KMS-11 (cell line): ENCODE measurements around the gene ADAMTS12.

Source experiments
- H2AFZ ChIP-seq: fragments of 200-600 bp; sonication (generic); 2 replicates; pipeline ENCODE4 v1.6.1; 2016; ENCODE audit warnings: antibody characterized with exemption, mixed run types, low read depth
- H3K27ac ChIP-seq: fragments of 200-600 bp; sonication (generic); 2 replicates; pipeline ENCODE4 v1.6.1; 2016; ENCODE audit warnings: mild to moderate bottlenecking, mixed run types
- H3K27me3 ChIP-seq: fragments of 200-600 bp; sonication (generic); 2 replicates; pipeline ENCODE4 v1.6.1; 2017; ENCODE audit warnings: mild to moderate bottlenecking, low read depth, mixed run types, moderate library complexity; ENCODE audit not compliant: insufficient read depth
- H3K36me3 ChIP-seq: fragments of 200-600 bp; sonication (generic); 2 replicates; pipeline ENCODE4 v1.6.1; 2017; ENCODE audit warnings: mild to moderate bottlenecking, mixed run types; ENCODE audit not compliant: insufficient read depth
- H3K4me1 ChIP-seq: fragments of 200-600 bp; sonication (generic); 2 replicates; pipeline ENCODE4 v1.6.1; 2016; ENCODE audit warnings: mild to moderate bottlenecking, low read depth, mixed run types; ENCODE audit not compliant: poor library complexity, severe bottlenecking
- H3K4me2 ChIP-seq: fragments of 200-600 bp; sonication (generic); 2 replicates; pipeline ENCODE4 v1.7.0; 2016; ENCODE audit warnings: mild to moderate bottlenecking, mixed run types
- H3K4me3 ChIP-seq: fragments of 200-600 bp; sonication (generic); IDR thresholded peaks from 2 replicates; pipeline ENCODE4 v1.6.1; 2017; ENCODE audit warnings: low read depth, low read length, mixed read lengths; ENCODE audit not compliant: insufficient read depth
- H3K79me2 ChIP-seq: fragments of 200-600 bp; sonication (generic); 2 replicates; pipeline ENCODE4 v1.6.1; 2016; ENCODE audit warnings: low read depth, mixed run types; ENCODE audit not compliant: insufficient read depth
- H3K9ac ChIP-seq: fragments of 200-600 bp; sonication (generic); 2 replicates; pipeline ENCODE4 v1.6.1; 2016; ENCODE audit warnings: mild to moderate bottlenecking, mixed run types
- H4K20me1 ChIP-seq: fragments of 200-600 bp; sonication (generic); 2 replicates; pipeline ENCODE4 v1.6.1; 2016; ENCODE audit warnings: mild to moderate bottlenecking, mixed run types; ENCODE audit not compliant: insufficient read depth
- TF ChIP-seq, protein P1 (sequence below): fragments of 200-600 bp; sonication (generic); conservative IDR thresholded peaks from 2 replicates; pipeline ENCODE4 v1.6.1; 2017; ENCODE audit warnings: low read depth, mild to moderate bottlenecking, antibody characterized with exemption, low read length, moderate library complexity, mixed read lengths

ADAMTS12 gene

DNA sequence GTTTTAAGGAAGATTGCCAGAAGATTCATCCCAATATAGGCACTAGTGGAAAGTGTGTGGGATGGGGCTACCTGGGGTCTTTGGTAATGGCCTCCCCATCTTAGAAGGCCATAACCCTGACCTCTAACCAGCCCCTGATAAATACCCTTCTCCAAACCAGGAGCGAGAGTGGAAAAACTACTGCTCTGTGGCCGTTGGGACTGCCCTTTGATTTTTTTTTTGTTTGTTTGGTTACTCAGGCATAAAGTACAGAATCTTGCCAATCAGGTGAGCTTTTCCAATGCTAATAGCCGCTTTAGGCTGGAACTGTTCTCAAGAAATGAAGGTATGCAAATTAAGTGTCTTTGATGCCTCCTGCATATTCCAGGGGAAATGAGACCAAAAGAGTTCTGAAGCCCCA, 153.7 kb downstream of the ADAMTS12 start:
- Histone ChIP-seq H3K27me3 (no peaks in the 10 kb centered on the region), H3K79me2 (no peaks in the 10 kb centered on the region)

DNA sequence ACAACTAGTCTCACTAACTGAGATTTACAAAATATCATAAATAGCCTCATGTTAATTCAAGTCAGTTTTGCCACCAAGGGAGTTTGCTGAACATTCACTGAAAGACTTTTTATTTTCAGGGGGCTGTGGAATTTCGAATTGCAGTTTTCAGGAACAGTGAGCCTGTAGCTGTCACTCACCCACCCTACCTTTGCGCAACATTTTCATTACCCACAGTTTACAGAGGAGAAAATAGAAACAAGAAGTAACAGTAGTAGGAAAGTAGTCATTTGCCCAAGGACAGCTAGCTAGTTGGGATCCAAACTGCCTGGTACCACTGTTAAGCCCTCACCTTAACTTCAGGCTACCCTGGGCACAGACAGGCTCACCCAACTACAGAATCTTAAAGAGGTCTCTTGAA, 154.1 kb downstream of the ADAMTS12 start:
- no peak overlapping the region for H3K27ac ChIP-seq
- H2AFZ ChIP-seq, result no peak overlapping the region
- H3K36me3 ChIP-seq, result no peaks in the 10 kb centered on the region
- H3K4me1 ChIP-seq, result no peaks in the 10 kb centered on the region
- TF ChIP-seq, protein P1, sequence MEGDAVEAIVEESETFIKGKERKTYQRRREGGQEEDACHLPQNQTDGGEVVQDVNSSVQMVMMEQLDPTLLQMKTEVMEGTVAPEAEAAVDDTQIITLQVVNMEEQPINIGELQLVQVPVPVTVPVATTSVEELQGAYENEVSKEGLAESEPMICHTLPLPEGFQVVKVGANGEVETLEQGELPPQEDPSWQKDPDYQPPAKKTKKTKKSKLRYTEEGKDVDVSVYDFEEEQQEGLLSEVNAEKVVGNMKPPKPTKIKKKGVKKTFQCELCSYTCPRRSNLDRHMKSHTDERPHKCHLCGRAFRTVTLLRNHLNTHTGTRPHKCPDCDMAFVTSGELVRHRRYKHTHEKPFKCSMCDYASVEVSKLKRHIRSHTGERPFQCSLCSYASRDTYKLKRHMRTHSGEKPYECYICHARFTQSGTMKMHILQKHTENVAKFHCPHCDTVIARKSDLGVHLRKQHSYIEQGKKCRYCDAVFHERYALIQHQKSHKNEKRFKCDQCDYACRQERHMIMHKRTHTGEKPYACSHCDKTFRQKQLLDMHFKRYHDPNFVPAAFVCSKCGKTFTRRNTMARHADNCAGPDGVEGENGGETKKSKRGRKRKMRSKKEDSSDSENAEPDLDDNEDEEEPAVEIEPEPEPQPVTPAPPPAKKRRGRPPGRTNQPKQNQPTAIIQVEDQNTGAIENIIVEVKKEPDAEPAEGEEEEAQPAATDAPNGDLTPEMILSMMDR, result no peak
- no peaks in the 10 kb centered on the region for H3K27me3 ChIP-seq
- H4K20me1 ChIP-seq, result no peaks in the 10 kb centered on the region
- H3K4me2 ChIP-seq, result no peak overlapping the region
- H3K79me2 ChIP-seq, result no peaks in the 10 kb centered on the region
- H3K9ac ChIP-seq, result no peak overlapping the region
- no peak overlapping the region for H3K4me3 ChIP-seq

More for the DNA sequence above, 153.7 kb downstream of the ADAMTS12 start:
- H3K4me3 ChIP-seq, result no peak overlapping the region
- H3K4me1 ChIP-seq, result no peaks in the 10 kb centered on the region
- H4K20me1 ChIP-seq, result no peaks in the 10 kb centered on the region
- no peak overlapping the region for H2AFZ ChIP-seq
- TF ChIP-seq, protein P1, result no peak
- H3K36me3 ChIP-seq, result no peaks in the 10 kb centered on the region
- H3K9ac ChIP-seq, result no peak overlapping the region
- H3K4me2 ChIP-seq, result no peak overlapping the region
- no peak overlapping the region for H3K27ac ChIP-seq

DNA sequence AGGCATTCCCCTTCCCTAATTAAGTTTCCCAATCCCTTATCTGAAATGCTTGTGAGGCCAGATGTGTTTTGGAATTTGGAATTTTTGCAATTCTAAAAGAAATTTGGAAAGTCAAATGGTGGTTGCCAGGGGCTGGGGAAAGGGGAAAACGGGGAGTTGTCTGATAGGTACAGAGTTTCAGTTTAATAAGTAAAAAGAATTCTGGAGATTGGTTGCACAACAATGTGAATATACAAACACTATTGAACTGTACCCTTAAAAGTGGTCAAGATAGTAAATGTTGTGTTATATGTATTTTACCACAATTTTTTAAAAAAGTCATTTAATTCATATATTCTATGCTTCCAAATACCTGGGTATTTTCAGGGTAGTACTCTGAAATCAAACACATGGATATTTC, 154.5 kb downstream of the ADAMTS12 start:
- TF ChIP-seq, protein P1, result no peak
- Histone ChIP-seq H3K27ac (no peak overlapping the region), H3K36me3 (no peaks in the 10 kb centered on the region), H2AFZ (no peak overlapping the region), H3K27me3 (no peaks in the 10 kb centered on the region), H3K9ac (no peak overlapping the region), H3K4me3 (no peak overlapping the region), H3K4me1 (no peaks in the 10 kb centered on the region), H3K4me2 (no peak overlapping the region), H3K79me2 (no peaks in the 10 kb centered on the region), H4K20me1 (no peaks in the 10 kb centered on the region)

DNA sequence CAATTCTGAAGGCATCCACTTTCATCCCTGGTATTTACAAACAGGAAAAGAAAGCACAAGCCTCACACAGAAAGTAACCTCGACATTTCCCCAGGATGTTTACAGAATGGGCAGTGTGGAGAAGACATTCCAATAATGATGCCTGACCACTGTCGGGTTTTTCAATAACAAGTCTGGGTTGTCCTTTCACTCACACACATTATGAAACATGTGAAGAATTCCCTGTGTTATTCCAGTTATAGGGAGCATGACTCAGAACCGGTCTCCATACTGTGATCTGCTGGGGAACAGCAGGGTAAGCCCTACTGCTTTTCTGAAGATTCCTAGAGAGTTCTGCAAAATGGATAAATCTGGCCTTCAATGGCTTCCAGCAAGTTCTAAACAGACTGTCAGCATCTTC, 155.3 kb downstream of the ADAMTS12 start:
- H4K20me1 ChIP-seq, result no peaks in the 10 kb centered on the region
- H2AFZ ChIP-seq, result no peak overlapping the region
- TF ChIP-seq, protein P1, result no peak
- H3K4me2 ChIP-seq, result no peak overlapping the region
- no peaks in the 10 kb centered on the region for H3K4me1 ChIP-seq
- no peaks in the 10 kb centered on the region for H3K27me3 ChIP-seq
- no peaks in the 10 kb centered on the region for H3K79me2 ChIP-seq
- no peak overlapping the region for H3K9ac ChIP-seq
- no peak overlapping the region for H3K27ac ChIP-seq
- H3K36me3 ChIP-seq, result no peaks in the 10 kb centered on the region
- no peak overlapping the region for H3K4me3 ChIP-seq
